ELR (cell line): ENCODE data around the gene CEP162.
"Not testable (repeated sequence)": the region's sequence is repeated elsewhere in the genome, so short reads cannot be mapped to it uniquely, and the experiment has no call there.

ENCODE experiments used
- DNase-seq: peaks from one replicate; pipeline ENCODE4 v3.0.0-alpha.2; 2015; ENCODE audit warnings: low read depth

The CEP162 gene

DNA sequence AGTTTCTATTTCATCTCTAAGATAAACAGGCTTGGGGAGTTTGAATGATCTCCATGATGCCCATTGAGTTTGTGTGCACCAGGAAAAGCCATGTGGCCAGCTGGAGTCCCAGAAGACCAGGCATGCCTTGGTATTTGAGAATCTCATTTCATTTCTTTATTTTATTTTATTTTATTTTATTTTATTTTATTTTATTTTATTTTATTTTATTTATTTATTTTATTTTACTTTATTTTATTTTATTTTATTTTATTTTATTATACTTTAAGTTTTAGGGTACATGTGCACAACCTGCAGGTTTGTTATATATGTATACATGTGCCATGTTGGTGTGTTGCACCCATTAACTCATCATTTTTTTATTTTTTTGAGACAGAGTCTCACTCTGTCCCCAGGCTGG is 142.7 kb downstream of the CEP162 start:
- not testable (repeated sequence) for DNase-seq

DNA sequence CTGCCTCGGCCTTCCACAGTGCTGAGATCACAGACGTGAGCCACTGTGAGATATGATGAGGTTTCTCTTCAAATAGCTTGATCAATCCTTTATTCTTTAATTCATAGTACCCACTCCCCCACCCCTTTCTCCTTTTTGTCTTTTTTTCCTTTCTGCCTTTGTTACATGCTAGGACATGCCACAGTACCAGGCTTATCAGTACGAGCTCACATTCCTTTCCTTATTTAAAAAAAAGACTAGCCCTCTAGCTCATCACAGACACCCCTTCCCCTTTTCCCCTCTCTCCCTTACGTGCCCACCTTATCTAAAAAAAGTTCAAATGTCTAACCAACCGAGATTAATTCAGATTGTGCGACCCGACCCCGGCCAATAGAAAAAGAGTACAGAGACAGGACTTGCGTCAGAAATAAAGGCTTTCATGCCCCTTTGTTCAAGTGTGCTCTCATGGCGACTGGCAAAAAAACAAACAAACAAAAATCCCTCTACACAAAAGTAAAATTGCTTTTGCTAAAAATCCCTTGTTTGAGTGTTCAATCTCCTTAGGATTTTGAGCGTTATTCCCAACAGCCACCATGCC is 144.7 kb downstream of the CEP162 start:
- no peak for DNase-seq

- no peak for DNase-seq
These were observed 146.2 kb downstream of the CEP162 start for GRCh38 chr6:84081222-84081621.

DNA sequence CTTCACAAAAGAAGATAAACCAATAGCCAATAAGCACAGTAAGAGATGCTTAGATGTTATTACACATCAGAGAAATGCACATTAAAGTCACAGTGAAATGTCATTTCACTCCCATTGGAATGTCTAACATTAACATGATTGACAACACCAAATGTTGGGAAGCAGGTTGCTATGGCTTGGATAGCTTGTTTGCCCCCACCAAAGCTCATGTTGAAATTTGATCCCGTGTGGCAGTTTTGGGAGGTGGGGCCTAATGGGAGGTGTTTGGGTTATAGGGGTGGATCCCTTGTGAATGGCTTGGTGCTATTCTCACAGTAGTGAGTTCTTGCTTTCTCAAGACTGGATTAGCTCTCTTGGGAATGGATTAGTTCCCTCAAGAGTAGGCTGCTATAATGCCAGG is 149.1 kb downstream of the CEP162 start:
- DNase-seq = no peak

GRCh38 chr6:84077645-84078044 is 149.8 kb downstream of the CEP162 start:
- no peak for DNase-seq

DNA sequence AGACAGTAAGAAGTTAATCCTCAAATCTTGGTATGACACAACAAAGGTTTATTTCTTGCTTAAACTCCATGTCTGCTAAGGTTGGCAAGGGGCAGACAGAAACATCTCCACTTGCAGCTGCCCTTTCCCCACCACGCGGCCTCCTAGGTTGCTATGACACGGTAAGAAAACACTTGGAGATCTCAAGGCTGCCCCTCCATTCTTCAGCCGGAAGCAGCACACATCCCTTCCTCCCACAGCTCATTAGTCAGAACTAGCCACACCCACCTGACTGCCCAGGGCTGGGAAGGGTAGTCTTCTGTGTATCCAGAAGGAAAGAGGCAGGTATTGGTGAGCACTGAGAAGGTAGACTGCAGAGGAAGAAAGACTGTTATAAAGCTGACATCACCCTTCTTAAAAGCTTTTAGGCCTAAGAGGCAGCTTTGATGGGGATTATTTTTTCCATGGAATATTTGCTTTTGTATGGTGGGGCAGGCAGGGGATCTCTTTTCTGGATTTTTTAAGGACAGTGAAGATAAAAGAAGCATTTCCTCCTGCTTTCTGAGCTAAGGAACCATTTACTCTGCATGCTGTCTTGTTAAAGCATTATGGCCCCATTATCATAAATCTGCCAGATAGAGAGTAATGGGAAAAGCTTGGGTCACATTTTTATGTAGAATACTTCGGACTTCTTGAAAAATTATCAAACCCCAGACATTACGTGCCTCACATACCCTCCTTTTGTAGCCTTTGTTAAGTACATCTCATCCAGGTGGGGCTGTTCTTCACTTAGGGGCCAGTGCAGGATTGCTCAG is 152.3 kb downstream of the CEP162 start:
- DNase-seq = peak; percentile 57
